PC-3 (cell line): ENCODE data around the gene PRDM15.

ENCODE experiments used
- CTCF ChIP-seq: fragments of 300-600 bp; sonication (generic); conservative IDR thresholded peaks from 2 replicates; pipeline ENCODE4 v1.5.1; 2017; ENCODE audit warnings: antibody characterized with exemption, low read depth, mild to moderate bottlenecking, low read length
- EZH2 ChIP-seq: fragments of 300-600 bp; sonication (generic); IDR thresholded peaks from one replicate; pipeline ENCODE4 v1.6.1; 2017; ENCODE audit warnings: antibody characterized with exemption, mild to moderate bottlenecking, low read length; ENCODE audit not compliant: unreplicated experiment
- EZH2phosphoT487 ChIP-seq: fragments of 300-600 bp; sonication (generic); IDR thresholded peaks from 2 replicates; pipeline ENCODE4 v1.6.1; 2018; ENCODE audit warnings: mild to moderate bottlenecking, antibody characterized with exemption, low read length, borderline replicate concordance

GRCh38 chr21:41758550-41758949, 120.6 kb downstream of the PRDM15 start:
- TF ChIP-seq CTCF (no peak), EZH2 (no peak), EZH2phosphoT487 (no peak)
